Measurements from ENCODE around the gene CDCP1. TPM values are rescaled to one million over a fixed set of nuclear protein-coding genes. Genes with fewer than 3 reads are reported as not detected.

The CDCP1 gene
- total RNA-seq, 2 donors from 2014 or later: 8.9 to 13.1 TPM

DNA sequence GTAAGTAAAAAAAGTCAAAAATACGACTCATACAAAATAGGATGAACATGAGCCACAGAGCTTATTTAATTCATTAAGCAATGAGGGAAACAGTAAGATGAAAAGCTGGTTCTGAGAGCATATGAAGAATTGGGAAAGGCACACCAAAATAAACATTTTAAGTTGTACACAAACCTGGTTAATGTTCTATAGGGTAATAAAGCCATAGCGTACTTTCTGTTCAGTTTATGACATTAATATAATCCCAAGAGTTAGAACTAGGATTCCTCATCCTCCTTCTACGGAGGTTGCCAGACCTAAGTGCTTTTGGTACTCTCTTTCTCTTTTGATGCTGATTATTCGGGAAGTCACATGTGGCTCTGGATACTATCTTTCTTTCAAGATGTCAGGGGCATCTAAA is 78.7 kb downstream of the CDCP1 start:
- Histone ChIP-seq H3K4me3 (ENCODE audit: low read length) (no peak overlapping the region), H3K9ac (ENCODE audit: extremely low read depth, low read length, poor library complexity, severe bottlenecking) (no peak overlapping the region), H3K27me3 (ENCODE audit: control insufficient read depth, insufficient read depth, low read length, poor library complexity, severe bottlenecking) (no peaks in the 10 kb centered on the region), H3K27ac (ENCODE audit: low read depth, low read length) (no peak overlapping the region), H3K4me1 (ENCODE audit: control insufficient read depth, insufficient read depth, low read length) (no peaks in the 10 kb centered on the region), H3K36me3 (ENCODE audit: control insufficient read depth, insufficient read depth, low read length) (no peaks in the 10 kb centered on the region), H3K9me3 (ENCODE audit: control insufficient read depth, low read length) (no peaks in the 10 kb centered on the region)
- Mint-ChIP-seq H3K4me3 (no peak overlapping the region), H3K27me3 (ENCODE audit: insufficient read depth) (peaks cover 19% of the 10 kb centered on the region), H3K9me3 (no peaks in the 10 kb centered on the region), H3K4me1 (no peaks in the 10 kb centered on the region), H3K36me3 (ENCODE audit: low read depth) (no peaks in the 10 kb centered on the region), H3K27ac (no peak overlapping the region)
- TF ChIP-seq, protein P1, sequence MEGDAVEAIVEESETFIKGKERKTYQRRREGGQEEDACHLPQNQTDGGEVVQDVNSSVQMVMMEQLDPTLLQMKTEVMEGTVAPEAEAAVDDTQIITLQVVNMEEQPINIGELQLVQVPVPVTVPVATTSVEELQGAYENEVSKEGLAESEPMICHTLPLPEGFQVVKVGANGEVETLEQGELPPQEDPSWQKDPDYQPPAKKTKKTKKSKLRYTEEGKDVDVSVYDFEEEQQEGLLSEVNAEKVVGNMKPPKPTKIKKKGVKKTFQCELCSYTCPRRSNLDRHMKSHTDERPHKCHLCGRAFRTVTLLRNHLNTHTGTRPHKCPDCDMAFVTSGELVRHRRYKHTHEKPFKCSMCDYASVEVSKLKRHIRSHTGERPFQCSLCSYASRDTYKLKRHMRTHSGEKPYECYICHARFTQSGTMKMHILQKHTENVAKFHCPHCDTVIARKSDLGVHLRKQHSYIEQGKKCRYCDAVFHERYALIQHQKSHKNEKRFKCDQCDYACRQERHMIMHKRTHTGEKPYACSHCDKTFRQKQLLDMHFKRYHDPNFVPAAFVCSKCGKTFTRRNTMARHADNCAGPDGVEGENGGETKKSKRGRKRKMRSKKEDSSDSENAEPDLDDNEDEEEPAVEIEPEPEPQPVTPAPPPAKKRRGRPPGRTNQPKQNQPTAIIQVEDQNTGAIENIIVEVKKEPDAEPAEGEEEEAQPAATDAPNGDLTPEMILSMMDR (conservative IDR thresholded peaks at IDR 0.05): no peak
- no peak for DNase-seq
- 88 to 92% methylated on average over 3 of the region's 4 CpGs for WGBS, 2 experiments (ENCODE audit: insufficient coverage in 1 of 2, insufficient read length in 1 of 2)

DNA sequence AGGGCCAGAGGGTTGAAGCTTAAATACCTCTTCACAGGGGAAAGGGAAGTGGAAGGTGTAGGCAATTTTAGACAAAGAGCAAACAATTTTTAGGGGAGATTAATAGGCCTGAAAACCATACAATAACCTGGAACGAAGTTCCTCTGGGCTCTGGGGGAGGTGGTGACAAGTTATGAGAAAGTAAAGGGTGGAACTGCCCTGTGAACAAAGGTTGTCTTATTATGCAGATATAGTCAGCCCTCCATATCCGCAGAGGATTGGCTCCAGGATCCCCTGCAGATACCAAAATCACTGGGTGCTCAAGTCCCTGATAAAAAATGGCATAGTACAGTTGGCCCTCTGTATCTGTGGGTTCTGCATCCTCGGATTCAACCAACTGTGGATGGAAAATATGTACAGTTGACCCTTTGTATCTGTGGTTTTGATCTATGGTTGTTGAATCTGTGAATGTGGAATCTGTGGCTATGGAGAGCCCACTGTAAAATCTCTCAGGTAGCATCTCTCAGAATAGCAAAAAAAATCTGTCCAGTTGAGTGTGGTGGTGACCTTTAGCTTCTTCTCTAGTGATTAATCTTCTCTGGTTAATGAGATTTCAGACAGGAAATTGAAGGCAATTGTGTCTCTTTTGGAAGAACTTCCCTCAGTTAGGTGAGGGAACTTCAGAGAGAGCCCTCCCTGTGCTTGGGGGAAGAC is 79.9 kb downstream of the CDCP1 start:
- no peaks in the 10 kb centered on the region for H3K9me3 ChIP-seq (ENCODE audit: control insufficient read depth, low read length)
- Mint-ChIP-seq H3K27me3 (ENCODE audit: insufficient read depth) (peaks cover 20% of the 10 kb centered on the region), H3K36me3 (ENCODE audit: low read depth) (no peaks in the 10 kb centered on the region), H3K9me3 (no peaks in the 10 kb centered on the region), H3K27ac (no peak overlapping the region), H3K4me3 (no peak overlapping the region), H3K4me1 (no peaks in the 10 kb centered on the region)
- WGBS, 2 experiments (ENCODE audit: insufficient coverage in 1 of 2, insufficient read length in 1 of 2): 82 to 89% methylated on average over 2 to 3 of the region's 3 CpGs
- no peaks in the 10 kb centered on the region for H3K4me1 ChIP-seq (ENCODE audit: control insufficient read depth, insufficient read depth, low read length)
- H3K27ac ChIP-seq (ENCODE audit: low read depth, low read length): no peak overlapping the region
- H3K4me3 ChIP-seq (ENCODE audit: low read length): no peak overlapping the region
- no peak overlapping the region for H3K9ac ChIP-seq (ENCODE audit: extremely low read depth, low read length, poor library complexity, severe bottlenecking)
- no peak for DNase-seq
- no peaks in the 10 kb centered on the region for H3K36me3 ChIP-seq (ENCODE audit: control insufficient read depth, insufficient read depth, low read length)
- H3K27me3 ChIP-seq (ENCODE audit: control insufficient read depth, insufficient read depth, low read length, poor library complexity, severe bottlenecking): no peaks in the 10 kb centered on the region
- TF ChIP-seq, protein P1 (conservative IDR thresholded peaks at IDR 0.05): no peak

DNA sequence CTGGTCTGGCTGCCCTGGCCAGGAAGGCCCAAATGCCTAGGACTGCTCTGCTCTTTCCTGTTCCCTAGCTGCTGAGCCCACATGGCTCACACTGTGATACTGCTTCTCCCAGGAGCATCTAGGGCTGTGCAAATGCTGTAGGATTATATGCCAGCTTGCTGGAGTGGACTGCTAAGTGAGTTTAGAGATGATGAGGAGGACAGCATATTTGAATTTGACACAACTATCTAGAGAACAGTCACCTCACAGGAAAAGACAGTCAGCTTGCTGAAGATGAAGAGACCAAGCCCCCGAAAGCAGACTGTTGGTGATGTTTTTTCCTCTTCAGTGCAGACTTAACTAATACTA is 80.8 kb downstream of the CDCP1 start:
- WGBS, 2 experiments (ENCODE audit: insufficient coverage in 1 of 2, insufficient read length in 1 of 2): 100% methylated on average over 1 of the region's 1 CpG; no CpG with 5 or more reads in 1 of the 2 experiments

More for the DNA sequence above, 80.8 kb downstream of the CDCP1 start:
- Histone ChIP-seq H3K4me1 (ENCODE audit: control insufficient read depth, insufficient read depth, low read length) (peaks cover 5% of the 10 kb centered on the region), H3K9me3 (ENCODE audit: control insufficient read depth, low read length) (no peaks in the 10 kb centered on the region), H3K27me3 (ENCODE audit: control insufficient read depth, insufficient read depth, low read length, poor library complexity, severe bottlenecking) (no peaks in the 10 kb centered on the region), H3K9ac (ENCODE audit: extremely low read depth, low read length, poor library complexity, severe bottlenecking) (no peak overlapping the region), H3K36me3 (ENCODE audit: control insufficient read depth, insufficient read depth, low read length) (no peaks in the 10 kb centered on the region), H3K27ac (ENCODE audit: low read depth, low read length) (no peak overlapping the region), H3K4me3 (ENCODE audit: low read length) (no peak overlapping the region)
- H3K9me3 Mint-ChIP-seq: no peaks in the 10 kb centered on the region
- H3K27me3 Mint-ChIP-seq (ENCODE audit: insufficient read depth): peaks cover 20% of the 10 kb centered on the region
- H3K4me1 Mint-ChIP-seq: peaks cover 8% of the 10 kb centered on the region
- H3K36me3 Mint-ChIP-seq (ENCODE audit: low read depth): no peaks in the 10 kb centered on the region
- no peak for DNase-seq
- TF ChIP-seq, protein P1 (conservative IDR thresholded peaks at IDR 0.05): no peak
- no peak overlapping the region for H3K4me3 Mint-ChIP-seq
- no peak overlapping the region for H3K27ac Mint-ChIP-seq

Measured in endodermal cell (in vitro differentiated cells).